ENCODE measurements around the gene PGM2L1.

GRCh38 chr11:74307434-74307833 lies 90.8 kb downstream of the PGM2L1 start:
- TF ChIP-seq CTCF (IDR thresholded peaks at IDR 0.05) (no peak), EZH2 (IDR thresholded peaks at IDR 0.05) (no peak), EZH2phosphoT487 (IDR thresholded peaks at IDR 0.05) (no peak)

Data from neural progenitor cell (in vitro differentiated cells).